ENCODE measurements around the gene POLE. TPM values are rescaled to one million over a fixed set of nuclear protein-coding genes. Genes with fewer than 3 reads are reported as not detected.

Gene POLE
- total RNA-seq, 1 donor from 2014 or later = 174 TPM

DNA sequence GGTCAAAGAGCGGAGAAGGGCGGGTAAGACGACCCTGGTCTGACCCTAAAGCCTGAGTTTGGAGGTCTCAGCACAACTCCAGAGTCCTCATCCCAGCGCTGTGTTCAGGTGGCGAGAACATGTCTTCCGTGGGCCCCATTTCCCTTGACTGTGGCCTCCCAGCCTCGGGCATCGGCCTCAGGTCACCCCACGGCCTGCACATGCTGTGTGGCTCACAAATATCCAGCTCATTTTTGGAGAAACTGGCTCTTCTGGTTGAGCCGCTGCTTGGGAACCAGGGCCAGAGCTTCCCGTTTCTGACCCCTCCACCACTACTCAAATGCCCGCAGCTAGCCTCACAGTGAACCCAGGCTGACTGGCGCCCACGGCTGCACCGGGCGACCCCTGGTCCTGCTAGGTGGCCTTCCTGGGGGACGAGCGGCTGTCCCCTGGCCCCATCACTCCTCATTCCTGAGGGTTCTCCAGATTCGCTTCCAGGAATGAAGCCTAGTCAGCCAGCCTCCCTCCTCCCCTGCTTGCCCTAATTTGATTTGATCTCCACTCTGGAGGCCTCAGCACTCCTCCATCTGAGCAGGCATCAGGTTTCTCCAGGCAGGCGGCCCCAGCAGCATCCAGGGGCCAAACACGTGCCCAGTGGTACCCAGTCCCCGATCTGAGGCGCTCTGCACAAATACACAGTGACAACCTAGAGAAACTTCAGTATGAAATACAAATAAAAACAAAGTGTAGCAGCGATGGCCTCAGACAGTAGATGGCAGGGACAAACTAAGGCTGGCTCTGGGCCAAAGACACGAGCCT, 63.9 kb downstream of the POLE start:
- DNase-seq (ENCODE audit: low read depth, low spot score) = no peak
- Mint-ChIP-seq H3K36me3 (ENCODE audit: low read depth) (peaks cover 4% of the 10 kb centered on the region), H3K4me3 (peak overlapping the region; percentile 34), H3K4me1 (peaks cover 11% of the 10 kb centered on the region), H3K27me3 (ENCODE audit: low read depth) (peaks cover 23% of the 10 kb centered on the region), H3K9me3 (no peaks in the 10 kb centered on the region), H3K27ac (ENCODE audit: unreplicated experiment) (no peak overlapping the region)
- TF ChIP-seq, protein P1, sequence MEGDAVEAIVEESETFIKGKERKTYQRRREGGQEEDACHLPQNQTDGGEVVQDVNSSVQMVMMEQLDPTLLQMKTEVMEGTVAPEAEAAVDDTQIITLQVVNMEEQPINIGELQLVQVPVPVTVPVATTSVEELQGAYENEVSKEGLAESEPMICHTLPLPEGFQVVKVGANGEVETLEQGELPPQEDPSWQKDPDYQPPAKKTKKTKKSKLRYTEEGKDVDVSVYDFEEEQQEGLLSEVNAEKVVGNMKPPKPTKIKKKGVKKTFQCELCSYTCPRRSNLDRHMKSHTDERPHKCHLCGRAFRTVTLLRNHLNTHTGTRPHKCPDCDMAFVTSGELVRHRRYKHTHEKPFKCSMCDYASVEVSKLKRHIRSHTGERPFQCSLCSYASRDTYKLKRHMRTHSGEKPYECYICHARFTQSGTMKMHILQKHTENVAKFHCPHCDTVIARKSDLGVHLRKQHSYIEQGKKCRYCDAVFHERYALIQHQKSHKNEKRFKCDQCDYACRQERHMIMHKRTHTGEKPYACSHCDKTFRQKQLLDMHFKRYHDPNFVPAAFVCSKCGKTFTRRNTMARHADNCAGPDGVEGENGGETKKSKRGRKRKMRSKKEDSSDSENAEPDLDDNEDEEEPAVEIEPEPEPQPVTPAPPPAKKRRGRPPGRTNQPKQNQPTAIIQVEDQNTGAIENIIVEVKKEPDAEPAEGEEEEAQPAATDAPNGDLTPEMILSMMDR (conservative IDR thresholded peaks at IDR 0.05) = no peak

DNA sequence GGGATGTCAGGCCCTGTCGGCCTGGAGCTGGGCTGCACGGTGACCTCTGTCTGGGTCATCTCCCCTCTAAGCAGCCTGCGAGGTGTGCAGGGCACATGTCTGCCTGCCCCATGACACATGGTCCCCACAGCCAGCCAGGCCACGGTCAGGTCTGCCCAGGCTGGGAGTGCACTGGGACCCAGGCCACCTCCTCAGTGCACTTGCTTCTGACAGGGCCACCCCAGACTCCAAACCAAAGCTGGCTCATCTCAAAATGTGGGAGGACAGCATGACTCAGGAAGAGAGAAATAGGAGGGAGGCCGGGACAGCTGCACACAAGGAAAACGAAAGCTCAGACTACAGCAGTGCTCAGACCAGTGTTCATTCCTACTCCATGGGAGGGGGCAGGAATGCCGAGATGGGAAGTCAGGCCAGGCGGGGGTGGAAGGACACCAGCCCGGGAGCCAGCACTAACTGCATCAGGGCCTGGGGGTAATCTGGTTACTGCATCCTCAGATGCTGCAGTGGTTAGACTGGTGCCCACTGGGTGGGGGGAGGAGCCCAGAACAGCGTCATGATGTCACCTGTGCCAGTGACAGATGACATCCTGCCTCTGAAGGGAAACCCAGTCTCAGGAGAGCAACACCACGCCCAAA, 64.6 kb downstream of the POLE start:
- peaks cover 17% of the 10 kb centered on the region for H3K4me1 Mint-ChIP-seq
- TF ChIP-seq, protein P1 (conservative IDR thresholded peaks at IDR 0.05) = no peak
- H3K27me3 Mint-ChIP-seq (ENCODE audit: low read depth) = peaks cover 30% of the 10 kb centered on the region
- H3K9me3 Mint-ChIP-seq = no peaks in the 10 kb centered on the region
- DNase-seq (ENCODE audit: low read depth, low spot score) = no peak
- peak overlapping the region; percentile 31 for H3K4me3 Mint-ChIP-seq
- H3K36me3 Mint-ChIP-seq (ENCODE audit: low read depth) = peaks cover 6% of the 10 kb centered on the region
- H3K27ac Mint-ChIP-seq (ENCODE audit: unreplicated experiment) = peak overlapping the region; percentile 88

- no peak for DNase-seq (ENCODE audit: low read depth, low spot score)
- Mint-ChIP-seq H3K27ac (ENCODE audit: unreplicated experiment) (no peak overlapping the region), H3K4me3 (peak overlapping the region; percentile 51), H3K36me3 (ENCODE audit: low read depth) (peaks cover 7% of the 10 kb centered on the region), H3K9me3 (no peaks in the 10 kb centered on the region), H3K27me3 (ENCODE audit: low read depth) (peaks cover 37% of the 10 kb centered on the region), H3K4me1 (peaks cover 18% of the 10 kb centered on the region)
- TF ChIP-seq, protein P1 (conservative IDR thresholded peaks at IDR 0.05) = no peak
Measured at GRCh38 chr12:132621657-132622435, 65.3 kb downstream of the POLE start.

- H3K4me3 Mint-ChIP-seq = peak overlapping the region; percentile 64
- peaks cover 7% of the 10 kb centered on the region for H3K36me3 Mint-ChIP-seq (ENCODE audit: low read depth)
- H3K27ac Mint-ChIP-seq (ENCODE audit: unreplicated experiment) = no peak overlapping the region
- H3K9me3 Mint-ChIP-seq = no peaks in the 10 kb centered on the region
- TF ChIP-seq, protein P1 (conservative IDR thresholded peaks at IDR 0.05) = no peak
- peaks cover 18% of the 10 kb centered on the region for H3K4me1 Mint-ChIP-seq
- peaks cover 45% of the 10 kb centered on the region for H3K27me3 Mint-ChIP-seq (ENCODE audit: low read depth)
- no peak for DNase-seq (ENCODE audit: low read depth, low spot score)
Measured at GRCh38 chr12:132620899-132621656, 66.1 kb downstream of the POLE start.

All from neural crest cell (in vitro differentiated cells).